Suppressor macrophage treated with lipopolysaccharide for 4 hours (primary cell): Measurements from ENCODE around the gene KIF26B.
A peak's percentile ranks its signal among the peaks of the same experiment; 100 is the strongest.

Experiments
- DNase-seq: peaks from one replicate; pipeline ENCODE4 v3.0.0-alpha.2; 2020

The KIF26B gene

GRCh38 chr1:245538671-245539070 is 383.9 kb downstream of the KIF26B start:
- DNase-seq: no peak

- no peak for DNase-seq
These were observed 386.6 kb downstream of the KIF26B start for GRCh38 chr1:245541369-245541768.

- DNase-seq: no peak
These were observed 387.6 kb downstream of the KIF26B start for GRCh38 chr1:245542365-245542764.

- DNase-seq: no peak
These were observed 389.5 kb downstream of the KIF26B start for GRCh38 chr1:245544236-245544635.

- DNase-seq: peak; percentile 11
These were observed 392.1 kb downstream of the KIF26B start for GRCh38 chr1:245546875-245547274.

- DNase-seq: no peak
These were observed 395.4 kb downstream of the KIF26B start for GRCh38 chr1:245549996-245550719.

- no peak for DNase-seq
These were observed 395.9 kb downstream of the KIF26B start for GRCh38 chr1:245550720-245551043.

GRCh38 chr1:245551536-245551935 is 396.8 kb downstream of the KIF26B start:
- DNase-seq: no peak

GRCh38 chr1:245552331-245552730 is 397.5 kb downstream of the KIF26B start:
- DNase-seq: no peak

GRCh38 chr1:245556057-245556456 is 401.3 kb downstream of the KIF26B start:
- DNase-seq: no peak

- DNase-seq: no peak
These were observed 403.3 kb downstream of the KIF26B start for GRCh38 chr1:245558069-245558468.

- DNase-seq: no peak
These were observed 405.6 kb downstream of the KIF26B start for GRCh38 chr1:245560316-245560859.

GRCh38 chr1:245561665-245562234 is 407.0 kb downstream of the KIF26B start:
- DNase-seq: no peak

- no peak for DNase-seq
These were observed 411.3 kb downstream of the KIF26B start for GRCh38 chr1:245566134-245566533.

- no peak for DNase-seq
These were observed 412.2 kb downstream of the KIF26B start for GRCh38 chr1:245566952-245567351.

GRCh38 chr1:245571815-245572294 is 417.1 kb downstream of the KIF26B start:
- no peak for DNase-seq

GRCh38 chr1:245572709-245573108 is 417.9 kb downstream of the KIF26B start:
- no peak for DNase-seq

- no peak for DNase-seq
These were observed 420.9 kb downstream of the KIF26B start for GRCh38 chr1:245575710-245576109.

GRCh38 chr1:245576323-245576722 is 421.5 kb downstream of the KIF26B start:
- DNase-seq: no peak

GRCh38 chr1:245577191-245578157 is 422.7 kb downstream of the KIF26B start:
- DNase-seq: peak; percentile 11

- no peak for DNase-seq
These were observed 423.5 kb downstream of the KIF26B start for GRCh38 chr1:245578308-245578707.

- no peak for DNase-seq
These were observed 424.0 kb downstream of the KIF26B start for GRCh38 chr1:245578771-245579170.

GRCh38 chr1:245579881-245580280 is 425.1 kb downstream of the KIF26B start:
- no peak for DNase-seq
